ENCODE data around the gene ELANE.
A peak's percentile ranks its signal among the peaks of the same experiment; 100 is the strongest.
"Not testable (repeated sequence)": the region's sequence is repeated elsewhere in the genome, so short reads cannot be mapped to it uniquely, and the experiment has no call there.

Gene ELANE

GRCh38 chr19:881385-882071, 29.4 kb downstream of the ELANE start:
- no peak for DNase-seq

- DNase-seq = no peak
Observed at GRCh38 chr19:882871-883497, 30.9 kb downstream of the ELANE start.

- no peak for DNase-seq
Observed at GRCh38 chr19:883661-884211, 31.6 kb downstream of the ELANE start.

- no peak for DNase-seq
Observed at GRCh38 chr19:884420-885211, 32.5 kb downstream of the ELANE start.

GRCh38 chr19:885536-886224, 33.6 kb downstream of the ELANE start:
- DNase-seq = no peak

GRCh38 chr19:887072-887471, 35.0 kb downstream of the ELANE start:
- DNase-seq = no peak

GRCh38 chr19:887599-887998, 35.5 kb downstream of the ELANE start:
- no peak for DNase-seq

- DNase-seq = no peak
Observed at GRCh38 chr19:888581-889385, 36.7 kb downstream of the ELANE start.

GRCh38 chr19:889662-890295, 37.7 kb downstream of the ELANE start:
- DNase-seq = no peak

- DNase-seq = no peak
Observed at GRCh38 chr19:890831-891230, 38.7 kb downstream of the ELANE start.

GRCh38 chr19:891421-892200, 39.5 kb downstream of the ELANE start:
- DNase-seq = not testable (repeated sequence)

- DNase-seq = no peak
Observed at GRCh38 chr19:892243-892893, 40.3 kb downstream of the ELANE start.

- DNase-seq = peak; percentile 73 to 86
Observed at GRCh38 chr19:892894-893689, 41.0 kb downstream of the ELANE start, which contains the start of the genes MED16 and RNU6-9. Gene MED16 (minus strand): TSS chr19:893187. CDS start chr19:891131, 2,056 bp downstream. Gene RNU6-9 (plus strand): TSS chr19:893484.

- no peak for DNase-seq
Observed at GRCh38 chr19:896434-896833, 44.3 kb downstream of the ELANE start.

- DNase-seq = no peak
Observed at GRCh38 chr19:896999-897398, 44.9 kb downstream of the ELANE start.

GRCh38 chr19:897442-898039, 45.4 kb downstream of the ELANE start:
- no peak for DNase-seq

GRCh38 chr19:898663-899062, 46.6 kb downstream of the ELANE start:
- peak in 1 of 2 experiments; percentile 40 for DNase-seq

- DNase-seq = no peak
Observed at GRCh38 chr19:899336-900042, 47.4 kb downstream of the ELANE start.

Data from NCI-H1930 (cell line).